ENCODE results near the gene LRP5.

- no peak for TF ChIP-seq CTCF (IDR thresholded peaks at IDR 0.05; ENCODE audit: insufficient read depth, low read length, poor library complexity, severe bottlenecking)
- no peak for TF ChIP-seq EZH2phosphoT487 (conservative IDR thresholded peaks at IDR 0.05; ENCODE audit: low read length)
These were observed 101.2 kb downstream of the LRP5 start for GRCh38 chr11:68413591-68413999.
